ENCODE data around the gene ING3.

- TF ChIP-seq, protein P1, sequence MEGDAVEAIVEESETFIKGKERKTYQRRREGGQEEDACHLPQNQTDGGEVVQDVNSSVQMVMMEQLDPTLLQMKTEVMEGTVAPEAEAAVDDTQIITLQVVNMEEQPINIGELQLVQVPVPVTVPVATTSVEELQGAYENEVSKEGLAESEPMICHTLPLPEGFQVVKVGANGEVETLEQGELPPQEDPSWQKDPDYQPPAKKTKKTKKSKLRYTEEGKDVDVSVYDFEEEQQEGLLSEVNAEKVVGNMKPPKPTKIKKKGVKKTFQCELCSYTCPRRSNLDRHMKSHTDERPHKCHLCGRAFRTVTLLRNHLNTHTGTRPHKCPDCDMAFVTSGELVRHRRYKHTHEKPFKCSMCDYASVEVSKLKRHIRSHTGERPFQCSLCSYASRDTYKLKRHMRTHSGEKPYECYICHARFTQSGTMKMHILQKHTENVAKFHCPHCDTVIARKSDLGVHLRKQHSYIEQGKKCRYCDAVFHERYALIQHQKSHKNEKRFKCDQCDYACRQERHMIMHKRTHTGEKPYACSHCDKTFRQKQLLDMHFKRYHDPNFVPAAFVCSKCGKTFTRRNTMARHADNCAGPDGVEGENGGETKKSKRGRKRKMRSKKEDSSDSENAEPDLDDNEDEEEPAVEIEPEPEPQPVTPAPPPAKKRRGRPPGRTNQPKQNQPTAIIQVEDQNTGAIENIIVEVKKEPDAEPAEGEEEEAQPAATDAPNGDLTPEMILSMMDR (IDR thresholded peaks at IDR 0.05; ENCODE audit: insufficient read depth, low read length, poor library complexity, severe bottlenecking), result no peak
- TF ChIP-seq EZH2phosphoT487 (conservative IDR thresholded peaks at IDR 0.05; ENCODE audit: low read length), result no peak
Observed at GRCh38 chr7:120991581-120991980, 41.0 kb downstream of the ING3 start.
